Adipose tissue (tissue), 3 donors: ENCODE measurements around the gene TXNRD2. TPM values are rescaled to one million over a fixed set of nuclear protein-coding genes. Genes with fewer than 3 reads are reported as not detected.
"Not testable (repeated sequence)": the region's sequence is repeated elsewhere in the genome, so short reads cannot be mapped to it uniquely, and the experiment has no call there.

Experiments used
- H3K27ac ChIP-seq: one replicate; pipeline ENCODE4 v1.5.1; 2013; ENCODE audit warnings: low read depth, low read length
- WGBS, 3 donors: extraction: QIAGEN DNeasy Blood & Tissue Kit; methylation state at CpG; one replicate each; pipeline ENCODE4 v1.1.7; 2013; 5-methylcytosine and 5-hydroxymethylcytosine counted together
- polyA plus RNA-seq, 3 donors: library from polyadenylated mRNA; stranded (reverse); fragments of 200-250 nt; gene quantifications; one replicate each; pipeline ENCODE4 v1.2.3, GENCODE V29; 2013
- donor health status: healthy with polysubstance abuse.
- donor health status: Bipolar disorder and iron deficiency.
- donor health status: healthy.

Gene TXNRD2
- polyA plus RNA-seq, 3 donors = 13.6 to 21.8 (median 16.6) TPM

DNA sequence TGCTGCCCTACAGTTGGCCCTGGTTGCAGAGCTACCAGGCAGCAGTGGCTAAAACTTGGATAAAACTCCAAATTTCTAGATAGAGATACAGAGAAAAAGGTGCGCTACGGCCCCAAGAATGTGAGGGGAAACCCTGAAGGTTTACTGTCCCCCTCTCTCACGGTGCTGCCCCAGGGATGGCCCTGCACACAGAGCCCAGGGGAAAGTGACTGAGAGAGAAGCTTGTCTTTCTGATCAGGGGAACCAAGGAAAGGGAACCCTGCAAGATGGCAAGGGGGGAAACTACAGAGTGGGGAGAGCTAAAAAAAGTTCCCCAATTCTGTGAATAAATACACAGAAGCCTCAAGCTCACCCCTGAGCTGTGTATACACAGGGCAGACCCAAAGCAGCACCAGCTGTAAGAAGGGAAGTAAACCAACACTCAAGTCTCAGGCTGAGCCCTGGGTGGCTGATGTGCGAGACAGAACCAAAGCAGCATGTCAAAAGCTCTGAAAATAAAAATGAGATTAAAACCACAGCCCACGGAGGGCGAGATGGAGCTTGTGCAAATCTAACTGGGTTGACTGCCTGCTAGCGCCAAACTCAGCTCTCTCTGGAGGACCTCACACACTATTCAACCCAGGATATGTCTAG, 109.0 kb downstream of the TXNRD2 start:
- no peak overlapping the region for H3K27ac ChIP-seq

DNA sequence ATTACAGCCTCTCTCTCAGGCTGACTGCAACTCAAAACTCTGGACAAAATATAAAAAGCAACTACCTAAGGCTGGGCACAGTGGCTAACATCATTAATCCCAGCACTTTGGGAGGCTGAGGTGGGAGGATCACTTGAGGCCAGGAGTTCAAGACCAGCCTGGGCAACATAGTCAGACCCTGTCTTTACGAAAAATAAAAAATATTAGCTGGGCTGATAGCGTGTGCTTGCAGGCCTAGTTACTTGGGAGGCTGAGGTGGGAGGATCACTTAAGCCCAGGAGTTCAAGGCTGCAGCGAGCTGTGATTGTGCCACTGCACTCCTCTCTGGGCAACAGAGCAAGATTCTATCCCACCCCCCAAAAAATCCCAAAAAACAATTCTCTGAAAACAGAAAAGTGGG, 109.6 kb downstream of the TXNRD2 start:
- H3K27ac ChIP-seq = not testable (repeated sequence)
- 78 to 95% (median 86%) methylated on average over 3 of the region's 3 CpGs for WGBS, 3 donors

More for the DNA sequence above, 109.0 kb downstream of the TXNRD2 start:
- WGBS, 3 donors = 84 to 91% (median 87%) methylated on average over 7 of the region's 7 CpGs

DNA sequence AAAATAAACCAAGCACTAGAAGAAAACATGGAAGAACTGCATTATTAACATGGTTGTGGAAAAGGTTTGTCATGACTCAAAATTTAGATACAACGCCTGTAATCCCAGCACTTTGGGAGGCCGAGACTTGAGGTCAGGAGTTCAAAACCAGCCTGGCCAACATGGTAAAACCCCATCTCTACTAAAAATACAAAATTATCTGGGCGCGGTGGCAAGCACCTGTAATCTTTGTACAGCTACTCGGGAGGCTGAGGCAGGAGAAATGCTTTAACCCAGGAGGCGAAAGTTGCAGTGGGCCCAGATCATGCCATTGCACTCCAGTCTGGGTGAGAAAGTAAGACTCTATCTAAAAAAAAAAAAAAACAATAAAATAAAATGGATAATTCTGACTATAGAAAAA, 110.6 kb downstream of the TXNRD2 start:
- 95 to 99% (median 98%) methylated on average over 6 of the region's 6 CpGs for WGBS, 3 donors
- no peak overlapping the region for H3K27ac ChIP-seq

DNA sequence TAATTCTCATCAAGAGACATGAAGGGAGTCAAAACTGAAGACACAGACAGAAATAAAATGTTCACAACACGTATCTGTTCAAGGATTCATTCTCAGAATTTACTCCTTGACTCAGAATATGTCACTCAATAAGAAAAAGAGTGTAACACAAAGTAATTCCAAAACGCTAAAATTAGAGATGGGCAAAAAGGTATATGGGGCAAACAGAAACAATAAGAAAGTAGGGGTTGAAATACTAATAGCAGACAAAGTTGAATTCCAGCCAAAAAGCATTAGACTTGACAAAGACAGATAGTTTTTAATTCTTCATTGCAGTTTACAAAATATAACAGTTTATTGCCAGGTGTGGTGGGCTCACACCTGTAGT, 113.6 kb downstream of the TXNRD2 start:
- no peak overlapping the region for H3K27ac ChIP-seq
- 84 to 88% (median 87%) methylated on average over 2 of the region's 2 CpGs for WGBS, 3 donors

DNA sequence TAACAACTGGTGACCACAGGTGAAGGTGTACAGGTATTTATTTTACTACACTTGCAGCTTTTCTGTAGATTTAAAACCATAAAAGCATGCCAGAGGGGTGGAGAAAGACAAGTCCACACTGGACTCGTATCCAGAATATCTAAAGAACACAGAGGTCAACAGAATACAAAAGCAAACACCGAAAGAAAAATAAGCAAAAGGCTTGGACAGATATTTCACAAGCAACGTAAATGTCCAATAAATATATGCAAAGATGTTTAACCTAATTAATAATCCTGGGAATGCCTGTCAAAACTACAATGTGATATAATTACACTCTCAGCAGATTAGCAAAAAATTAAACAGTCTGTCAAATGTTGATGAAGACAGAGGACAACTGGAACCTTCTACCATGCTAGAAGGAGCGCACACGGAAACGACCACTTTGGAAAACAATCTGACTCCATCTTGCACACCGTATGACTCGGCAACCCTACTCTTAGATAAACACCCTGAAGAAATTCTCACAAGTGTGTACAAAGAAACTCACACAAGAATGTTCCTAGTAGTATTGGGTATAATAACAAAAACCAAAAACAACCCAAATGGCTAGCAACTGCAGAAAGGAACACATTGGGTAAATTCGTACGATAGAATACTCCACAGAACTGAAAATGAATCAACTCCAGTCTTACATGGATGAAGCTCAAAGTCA, 114.1 kb downstream of the TXNRD2 start:
- 73 to 91% (median 84%) methylated on average over 10 of the region's 10 CpGs for WGBS, 3 donors
- no peak overlapping the region for H3K27ac ChIP-seq

DNA sequence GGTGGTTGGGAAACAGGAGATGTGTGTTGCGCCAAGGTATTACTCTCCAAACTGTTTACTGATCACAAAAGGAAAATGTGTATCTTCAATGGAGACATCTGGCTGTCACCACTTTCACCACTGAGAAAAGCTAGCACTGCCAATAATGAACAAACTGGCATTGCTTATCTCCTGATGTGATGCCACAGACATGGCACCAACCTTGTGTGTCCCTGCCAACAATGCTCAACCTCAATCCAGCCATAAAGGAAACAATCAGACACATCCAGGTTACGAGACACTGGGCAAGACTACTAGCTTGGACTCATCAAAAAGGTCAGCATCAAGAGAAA, 115.0 kb downstream of the TXNRD2 start:
- H3K27ac ChIP-seq = no peak overlapping the region
- 41 to 85% (median 42%) methylated on average over 2 of the region's 2 CpGs for WGBS, 3 donors

DNA sequence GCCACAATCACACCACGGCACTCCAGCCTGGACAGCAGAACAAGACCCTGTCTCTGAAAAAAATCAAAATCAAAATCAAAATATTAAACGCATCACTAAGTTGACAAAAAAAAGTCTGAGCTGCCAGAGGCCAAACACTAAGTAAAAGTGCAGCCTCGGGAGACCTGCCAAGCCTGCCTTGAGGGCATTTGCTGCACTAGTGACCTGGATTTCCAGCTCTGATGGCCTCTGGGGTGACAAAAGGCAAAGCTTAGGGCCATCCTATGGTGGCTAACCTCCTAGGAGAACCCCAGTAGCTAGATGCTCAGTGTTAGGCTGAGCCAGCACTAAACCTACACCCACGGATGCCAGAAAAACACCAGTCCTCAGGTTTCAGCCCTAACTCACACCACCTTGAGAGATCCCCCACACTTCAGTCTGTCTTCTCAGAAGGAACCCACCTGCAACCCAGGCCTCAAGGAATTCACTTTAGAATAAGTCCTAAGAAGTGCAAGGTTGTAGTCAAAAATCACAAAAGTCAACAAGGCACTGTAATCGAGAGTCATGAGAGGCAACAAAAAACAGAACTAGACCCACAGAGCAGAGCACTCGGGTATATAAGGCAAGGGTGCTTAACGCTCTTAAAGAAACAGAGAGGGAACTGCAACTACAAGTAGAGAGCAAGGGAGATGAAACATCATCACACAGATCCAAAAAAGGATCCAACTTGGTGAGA, 115.6 kb downstream of the TXNRD2 start:
- H3K27ac ChIP-seq = no peak overlapping the region
- WGBS, 3 donors = 92 to 94% (median 92%) methylated on average over 7 of the region's 7 CpGs

Other genes starting within 250 kb of the TXNRD2 start
- gene SEPTIN5, start 227.3 kb downstream of the TXNRD2 start, polyA plus RNA-seq = 10 to 100 TPM in 1 of 3 donors, 1 to 10 TPM in 2; 5.3 to 18.8 (median 7.5) TPM
- 1 to 10 TPM in 2 of 3 donors, under 1 TPM in 1; 0.63 to 3.6 (median 1.7) TPM for gene GP1BB, start 218.3 kb downstream of the TXNRD2 start, polyA plus RNA-seq
- 1 to 10 TPM in 2 of 3 donors, under 1 TPM in 1; 0.52 to 4.9 (median 1.8) TPM for gene TBX1, start 181.0 kb downstream of the TXNRD2 start, polyA plus RNA-seq
- 1 to 10 TPM; 3.5 to 6.6 (median 4.3) TPM for gene GNB1L, start 86.9 kb downstream of the TXNRD2 start, polyA plus RNA-seq
- gene RTL10, start 86.9 kb downstream of the TXNRD2 start, polyA plus RNA-seq = 1 to 10 TPM; 3.1 to 4.3 (median 3.8) TPM
- 100 to 1,000 TPM in 2 of 3 donors, 10 to 100 TPM in 1; 70.9 to 173 (median 133) TPM for gene COMT, start within 50 bp of the TXNRD2 start, polyA plus RNA-seq
- 1 to 10 TPM; 4.0 to 9.8 (median 8.5) TPM for gene ARVCF, start 75.0 kb upstream of the TXNRD2 start, polyA plus RNA-seq
- gene TANGO2, start 79.3 kb upstream of the TXNRD2 start, polyA plus RNA-seq = 10 to 100 TPM; 11.1 to 30.9 (median 20.5) TPM
- 10 to 100 TPM; 10.1 to 15.6 (median 12.9) TPM for gene DGCR8, start 138.4 kb upstream of the TXNRD2 start, polyA plus RNA-seq
- gene RANBP1, start 174.3 kb upstream of the TXNRD2 start, polyA plus RNA-seq = 10 to 100 TPM; 42.3 to 94.7 (median 68.2) TPM
- gene TRMT2A, start 175.4 kb upstream of the TXNRD2 start, polyA plus RNA-seq = 10 to 100 TPM; 32.2 to 47.9 (median 43.0) TPM
- gene ZDHHC8, start 190.0 kb upstream of the TXNRD2 start, polyA plus RNA-seq = 10 to 100 TPM; 20.5 to 45.6 (median 28.0) TPM
- gene CCDC188, start 209.2 kb upstream of the TXNRD2 start, polyA plus RNA-seq = 1 to 10 TPM in 1 of 3 donors, under 1 TPM in 2; 0.48 to 3.0 (median 0.86) TPM